Activated naive CD8-positive, alpha-beta T cell treated with anti-CD3 and anti-CD28 coated beads, Interleukin-2, amount 10 ng/mL, durations not matched to agents 7 days and 5 days (primary cell): ENCODE results near the gene B4GALT1. TPM values are rescaled to one million over a fixed set of nuclear protein-coding genes. Genes with fewer than 3 reads are reported as not detected.
"Not testable (repeated sequence)": the region's sequence is repeated elsewhere in the genome, so short reads cannot be mapped to it uniquely, and the experiment has no call there.

ENCODE experiments used
- ATAC-seq: fragments of 150-1000 bp; cut with Tn5 transposase; one replicate; pipeline ENCODE4 v1.10.0; 2021; ENCODE audit warnings: low read depth, moderate library complexity
- POLR2A ChIA-PET: fragments of 350-600 bp; sonication (Branson Sonifier 250); formaldehyde crosslinking; loops from one replicate; lab custom pipeline; 2021; ENCODE audit warnings: antibody characterized with exemption; lab: Charles Lee
- DNase-seq: peaks from one replicate; pipeline ENCODE4 v3.0.0; 2021
- H3K27ac Mint-ChIP-seq: one replicate; pipeline ENCODE4 v1.8.0; 2022; ENCODE audit warnings: mild to moderate bottlenecking, mixed read lengths
- H3K27me3 Mint-ChIP-seq: one replicate; pipeline ENCODE4 v1.8.0; 2022; ENCODE audit warnings: mild to moderate bottlenecking, moderate library complexity, mixed read lengths
- H3K36me3 Mint-ChIP-seq: one replicate; pipeline ENCODE4 v1.8.0; 2021; ENCODE audit warnings: mild to moderate bottlenecking, mixed read lengths
- H3K4me1 Mint-ChIP-seq: one replicate; pipeline ENCODE4 v1.8.0; 2021; ENCODE audit warnings: mixed read lengths
- H3K4me3 Mint-ChIP-seq: one replicate; pipeline ENCODE4 v1.8.0; 2022; ENCODE audit warnings: mild to moderate bottlenecking, moderate library complexity, mixed read lengths
- H3K9me3 Mint-ChIP-seq: one replicate; pipeline ENCODE4 v1.8.0; 2021; ENCODE audit warnings: mixed read lengths
- total RNA-seq, 2 experiments: library from RNA; stranded (reverse); gene quantifications; one replicate each; pipeline ENCODE4 v1.2.3, GENCODE V29; 2021

The B4GALT1 gene
- total RNA-seq, 2 experiments from 2014 or later: 34.6 to 35.7 TPM

GRCh38 chr9:33177086-33177485, 9.9 kb upstream of the B4GALT1 start:
- no peak overlapping the region for H3K4me3 Mint-ChIP-seq
- no peaks in the 10 kb centered on the region for H3K36me3 Mint-ChIP-seq
- ATAC-seq (no peak), DNase-seq (no peak)
- H3K27me3 Mint-ChIP-seq: peaks cover 13% of the 10 kb centered on the region
- H3K4me1 Mint-ChIP-seq: peaks cover 3% of the 10 kb centered on the region
- no peak overlapping the region for H3K27ac Mint-ChIP-seq
- no peaks in the 10 kb centered on the region for H3K9me3 Mint-ChIP-seq
- POLR2A ChIA-PET: no interaction called here

- POLR2A ChIA-PET: no interaction called here
- no peak overlapping the region for H3K4me3 Mint-ChIP-seq
- H3K27ac Mint-ChIP-seq: no peak overlapping the region
- H3K4me1 Mint-ChIP-seq: peaks cover 3% of the 10 kb centered on the region
- no peaks in the 10 kb centered on the region for H3K36me3 Mint-ChIP-seq
- DNase-seq (no peak), ATAC-seq (no peak)
- H3K27me3 Mint-ChIP-seq: peaks cover 9% of the 10 kb centered on the region
- H3K9me3 Mint-ChIP-seq: no peaks in the 10 kb centered on the region
Measured at GRCh38 chr9:33175649-33176325, 8.7 kb upstream of the B4GALT1 start.

DNA sequence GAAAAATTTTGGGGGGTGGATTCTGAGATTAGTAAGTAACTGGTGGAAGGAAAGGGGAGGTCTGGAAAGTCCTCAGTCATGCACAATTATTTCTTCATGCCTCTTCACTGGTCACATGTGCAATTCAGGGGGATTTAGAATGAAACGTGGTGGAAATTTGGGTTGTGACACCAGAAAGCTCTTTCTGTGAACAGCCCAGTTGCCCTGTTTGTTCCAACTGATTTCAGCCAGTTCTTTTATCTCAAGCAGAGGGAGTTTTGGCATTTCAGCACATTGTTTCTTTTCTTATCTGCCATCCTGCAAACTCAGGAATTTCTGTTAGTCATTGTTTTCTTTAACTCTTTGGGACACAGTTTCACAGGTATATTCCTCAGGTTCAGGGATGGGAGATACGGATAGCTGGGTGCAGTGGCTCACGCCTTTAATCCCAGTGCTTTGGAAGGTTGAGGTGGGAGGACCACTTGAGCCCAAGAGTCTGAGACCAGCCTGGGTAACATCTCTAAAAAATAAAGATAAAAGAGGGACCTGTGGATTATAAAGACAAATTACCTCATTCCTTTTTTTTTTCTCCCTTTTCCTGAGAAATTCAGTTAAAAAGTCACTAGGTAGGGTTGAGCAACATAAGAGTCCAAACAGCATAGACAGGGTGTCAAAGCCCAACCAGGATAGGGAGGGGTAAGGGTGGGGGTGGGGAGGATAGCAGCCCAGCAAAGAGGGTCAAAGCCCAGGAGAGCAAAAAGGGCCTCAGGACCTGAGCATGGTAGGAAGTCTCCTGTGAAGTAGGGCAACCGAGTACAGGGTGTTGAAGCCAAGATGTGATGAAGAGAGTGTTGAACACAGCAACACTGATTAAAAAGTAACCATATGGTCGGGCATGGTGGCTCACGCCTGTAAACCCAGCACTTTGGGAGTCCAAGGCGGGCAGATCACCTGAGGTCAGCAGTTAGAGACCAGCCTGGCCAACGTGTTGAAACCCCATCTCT, 5.4 kb upstream of the B4GALT1 start:
- H3K27me3 Mint-ChIP-seq: no peaks in the 10 kb centered on the region
- H3K4me1 Mint-ChIP-seq: peaks cover 16% of the 10 kb centered on the region
- POLR2A ChIA-PET: no interaction called here
- ATAC-seq (no peak), DNase-seq (no peak)
- no peaks in the 10 kb centered on the region for H3K9me3 Mint-ChIP-seq
- no peaks in the 10 kb centered on the region for H3K36me3 Mint-ChIP-seq
- H3K27ac Mint-ChIP-seq: no peak overlapping the region
- no peak overlapping the region for H3K4me3 Mint-ChIP-seq

DNA sequence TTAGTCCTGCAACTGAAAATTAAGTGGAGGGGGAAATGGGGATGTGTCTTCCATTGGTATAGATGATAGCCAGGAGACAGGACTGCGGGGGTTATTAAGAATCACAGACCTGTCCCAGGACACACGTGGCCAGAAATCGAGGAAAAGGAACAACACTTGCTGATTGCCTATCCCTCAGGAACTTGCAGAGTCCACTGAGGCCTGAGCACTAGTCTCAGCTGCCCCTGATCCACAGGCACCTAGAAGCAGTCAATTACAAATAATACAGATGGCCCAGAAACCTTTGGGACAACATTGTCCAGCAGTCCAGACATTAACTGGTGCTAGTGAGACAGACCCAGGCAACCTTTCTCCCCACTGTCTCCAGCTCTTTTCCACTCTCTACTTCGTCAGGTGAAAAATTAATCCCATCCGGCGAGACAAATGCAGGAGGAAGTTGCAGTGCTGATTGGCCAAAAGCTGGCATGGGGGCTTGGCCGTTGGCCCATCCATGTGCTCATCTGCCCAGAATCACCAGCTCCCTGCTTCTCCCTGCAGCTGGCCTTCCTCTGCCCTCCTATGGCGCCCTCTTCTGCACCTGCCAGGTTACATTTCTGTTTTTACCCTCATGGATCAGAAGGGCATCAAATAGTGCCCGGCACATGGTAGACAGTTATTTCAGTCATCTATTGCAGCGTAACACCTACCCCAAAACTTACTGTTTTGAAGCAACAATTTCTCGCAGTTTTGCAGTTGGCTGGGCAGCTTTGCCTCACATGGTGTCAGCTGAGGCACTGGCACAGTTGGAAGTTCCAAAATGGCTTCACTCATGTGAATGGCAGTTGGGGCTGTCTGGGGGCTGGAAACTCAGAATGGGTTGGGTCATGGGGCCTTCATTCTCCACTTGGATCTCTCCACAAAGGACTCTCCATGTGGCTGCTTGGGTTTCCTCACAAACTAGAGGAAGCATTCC, 3.6 kb upstream of the B4GALT1 start:
- Mint-ChIP-seq H3K27me3 (no peaks in the 10 kb centered on the region), H3K9me3 (no peaks in the 10 kb centered on the region), H3K36me3 (no peaks in the 10 kb centered on the region), H3K27ac (peak overlapping the region; percentile 71), H3K4me3 (no peak overlapping the region), H3K4me1 (peaks cover 20% of the 10 kb centered on the region)
- ATAC-seq: no peak
- POLR2A ChIA-PET: interaction anchor here (0.7 to 1.6 kb wide), 3 partner anchors 92 to 146 kb away, joined by 3 to 5 read pairs (median 3); partner anchors contain the start of gene DNAJA1
- DNase-seq: peak; percentile 53

- H3K4me3 Mint-ChIP-seq: peak overlapping the region; percentile 98
Measured at GRCh38 chr9:33168941-33169544, 1.9 kb upstream of the B4GALT1 start.

DNA sequence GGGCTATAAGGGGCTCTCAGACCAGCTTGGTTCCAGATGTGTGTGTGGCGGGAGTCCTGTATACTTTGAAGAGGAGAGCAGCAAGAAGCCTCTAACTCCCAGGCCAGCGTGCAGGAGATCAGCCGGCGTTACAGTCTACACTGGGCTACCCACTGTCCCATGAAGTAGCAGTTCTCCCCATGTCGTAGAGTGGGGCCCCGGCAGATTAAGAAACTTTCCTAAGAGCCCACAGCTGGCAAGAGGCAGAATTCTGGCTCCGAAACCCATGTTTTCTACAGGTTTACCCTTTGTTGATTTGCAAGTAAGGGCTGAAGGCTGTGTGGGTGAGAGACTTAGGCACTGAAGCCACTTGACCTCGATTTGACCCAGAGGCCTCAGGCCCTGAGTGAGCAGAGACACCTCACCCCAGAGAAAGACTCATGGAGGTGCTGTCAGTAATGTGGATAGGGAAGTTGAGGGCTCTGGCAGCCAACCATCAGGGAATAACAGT, 881 bp upstream of the B4GALT1 start:
- ATAC-seq (peak; percentile 6), DNase-seq (no peak)
- peak overlapping the region; percentile 98 for H3K4me3 Mint-ChIP-seq
- H3K36me3 Mint-ChIP-seq: peaks cover 4% of the 10 kb centered on the region
- H3K4me1 Mint-ChIP-seq: peaks cover 43% of the 10 kb centered on the region
- POLR2A ChIA-PET: interaction anchor here (0.6 to 2.8 kb wide), 11 partner anchors 9 to 682 kb away, joined by 3 to 22 read pairs (median 6); partner anchors contain the start of genes BAG1, CHMP5, DNAJA1 and SMU1
- H3K9me3 Mint-ChIP-seq: no peaks in the 10 kb centered on the region
- peak overlapping the region; percentile 100 for H3K27ac Mint-ChIP-seq
- no peaks in the 10 kb centered on the region for H3K27me3 Mint-ChIP-seq

More at GRCh38 chr9:33168941-33169544, 1.9 kb upstream of the B4GALT1 start:
- Mint-ChIP-seq H3K36me3 (peaks cover 4% of the 10 kb centered on the region), H3K9me3 (no peaks in the 10 kb centered on the region), H3K4me1 (peaks cover 36% of the 10 kb centered on the region), H3K27me3 (no peaks in the 10 kb centered on the region), H3K27ac (peak overlapping the region; percentile 53)
- no peak for DNase-seq
- ATAC-seq: no peak
- POLR2A ChIA-PET: interaction anchor here (0.6 to 2.8 kb wide), 4 partner anchors 11 to 683 kb away, joined by 3 to 22 read pairs (median 4); partner anchors contain the start of gene DNAJA1

- DNase-seq (no peak), ATAC-seq (peak; percentile 7)
- peaks cover 51% of the 10 kb centered on the region for H3K4me1 Mint-ChIP-seq
- peak overlapping the region; percentile 92 for H3K27ac Mint-ChIP-seq
- no peaks in the 10 kb centered on the region for H3K27me3 Mint-ChIP-seq
- H3K4me3 Mint-ChIP-seq: peak overlapping the region; percentile 96
- POLR2A ChIA-PET: interaction anchor here (0.9 to 2.8 kb wide), 11 partner anchors 8 to 141 kb away, joined by 3 to 22 read pairs (median 6); partner anchors contain the start of genes BAG1, CHMP5, DNAJA1 and NFX1
- H3K36me3 Mint-ChIP-seq: peaks cover 4% of the 10 kb centered on the region
- H3K9me3 Mint-ChIP-seq: no peaks in the 10 kb centered on the region
Measured at GRCh38 chr9:33166231-33167083, 679 bp downstream of the B4GALT1 start.

GRCh38 chr9:33165263-33166151, 1.6 kb downstream of the B4GALT1 start:
- H3K27ac Mint-ChIP-seq: peak overlapping the region; percentile 92
- H3K4me3 Mint-ChIP-seq: peak overlapping the region; percentile 96
- POLR2A ChIA-PET: interaction anchor here (0.5 kb wide), 1 partner anchor 34 kb away, joined by 3 read pairs; no protein-coding TSS in a partner anchor
- no peaks in the 10 kb centered on the region for H3K9me3 Mint-ChIP-seq
- H3K4me1 Mint-ChIP-seq: peaks cover 60% of the 10 kb centered on the region
- peaks cover 4% of the 10 kb centered on the region for H3K36me3 Mint-ChIP-seq
- peak; percentile 45 for DNase-seq
- no peaks in the 10 kb centered on the region for H3K27me3 Mint-ChIP-seq
- ATAC-seq: peak; percentile 13

- H3K4me3 Mint-ChIP-seq: peak overlapping the region; percentile 96
Measured at GRCh38 chr9:33164921-33165262, 2.2 kb downstream of the B4GALT1 start.

DNA sequence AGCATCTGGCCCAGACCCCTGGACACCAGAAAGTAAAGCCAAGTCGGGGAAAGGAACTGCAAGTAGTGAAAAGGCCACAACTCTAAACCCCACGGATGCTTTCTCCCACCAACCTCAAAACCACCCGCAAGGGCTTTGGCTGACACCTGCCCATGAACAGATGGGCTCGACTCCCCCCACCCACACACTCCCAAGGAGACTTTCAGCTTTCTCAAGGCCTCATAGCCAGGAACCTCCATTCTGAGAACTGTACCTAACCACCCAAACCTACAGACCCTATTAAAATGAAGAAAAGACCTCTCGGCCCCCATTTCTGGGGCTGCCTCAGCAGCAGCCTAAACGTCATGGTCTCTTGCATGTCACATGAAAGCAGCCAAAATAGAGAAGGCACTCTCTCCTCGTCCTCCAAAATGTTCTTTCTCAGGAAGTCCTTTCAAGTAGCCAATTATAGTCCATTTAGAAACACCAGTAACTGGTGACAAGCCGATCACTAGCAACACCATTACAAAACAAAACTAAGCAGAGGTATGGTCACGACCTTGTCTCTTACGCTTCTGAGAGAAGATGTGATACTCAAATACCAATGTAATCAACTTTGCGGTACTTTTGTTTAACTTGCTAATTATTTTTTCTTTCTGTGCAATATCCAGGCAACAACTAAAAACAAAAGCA, 2.9 kb downstream of the B4GALT1 start:
- H3K36me3 Mint-ChIP-seq: peaks cover 4% of the 10 kb centered on the region
- no peak for DNase-seq
- POLR2A ChIA-PET: no interaction called here
- peak overlapping the region; percentile 81 for H3K4me3 Mint-ChIP-seq
- H3K9me3 Mint-ChIP-seq: no peaks in the 10 kb centered on the region
- ATAC-seq: no peak
- H3K4me1 Mint-ChIP-seq: peaks cover 71% of the 10 kb centered on the region
- H3K27me3 Mint-ChIP-seq: no peaks in the 10 kb centered on the region
- peak overlapping the region; percentile 83 for H3K27ac Mint-ChIP-seq

More at GRCh38 chr9:33164921-33165262, 2.2 kb downstream of the B4GALT1 start:
- ATAC-seq, POLR2A ChIA-PET, H3K27me3 Mint-ChIP-seq, H3K9me3 Mint-ChIP-seq, H3K36me3 Mint-ChIP-seq, DNase-seq: not testable (repeated sequence)
- peaks cover 65% of the 10 kb centered on the region for H3K4me1 Mint-ChIP-seq
- H3K27ac Mint-ChIP-seq: peak overlapping the region; percentile 92
